Right cardiac atrium (tissue), 5 donors: Measurements from ENCODE around the gene ZNF283. TPM values are rescaled to one million over a fixed set of nuclear protein-coding genes. Genes with fewer than 3 reads are reported as not detected.

Source experiments
- ATAC-seq, 2 donors: fragments of 200-7000 bp; cut with Tn5 transposase; one replicate each; pipeline versions ENCODE4 v1.8.0 to v1.9.1; 2020; ENCODE audit warnings: moderate library complexity in 2 of 2, mild to moderate bottlenecking in 1 of 2
- DNase-seq, 3 donors: peaks; one replicate each; pipeline ENCODE4 v3.0.0-alpha.2; 2020
- H3K27ac ChIP-seq: one replicate; pipeline ENCODE4 v1.5.1; 2013; ENCODE audit warnings: mild to moderate bottlenecking, low read length, control low read depth, moderate library complexity
- H3K27me3 ChIP-seq: one replicate; pipeline ENCODE4 v1.6.1; 2013; ENCODE audit not compliant: control insufficient read depth, insufficient read depth
- H3K4me1 ChIP-seq: one replicate; pipeline ENCODE4 v1.6.1; 2013; ENCODE audit warnings: low read length; ENCODE audit not compliant: control insufficient read depth, insufficient read depth
- H3K4me3 ChIP-seq: one replicate; pipeline ENCODE4 v1.5.1; 2013; ENCODE audit warnings: low read length, control low read depth
- H3K9me3 ChIP-seq: one replicate; pipeline ENCODE4 v1.6.1; 2013; ENCODE audit warnings: low read length; ENCODE audit not compliant: control insufficient read depth
- WGBS: extraction: QIAGEN DNeasy Blood & Tissue Kit; methylation state at CpG from one replicate; pipeline ENCODE4 v1.1.7; 2013; 5-methylcytosine and 5-hydroxymethylcytosine counted together
- intact Hi-C, 4 donors: fragments of 100-400 bp; cut with DNase I; formaldehyde crosslinking; loops; one replicate each; pipeline versions ENCODE4 v1.11.0 to v1.14.0; 2022 to 2023
- long read RNA-seq, 4 donors: library from polyadenylated mRNA; unstranded; transcript quantifications; one replicate each; pipeline ENCODE4 v2.0.0, GENCODE V29; 2020 to 2021
- polyA plus RNA-seq: library from polyadenylated mRNA; stranded (reverse); fragments of 200-250 nt; gene quantifications from one replicate; pipeline ENCODE4 v1.2.3, GENCODE V29; 2013
- total RNA-seq, 4 donors: library from RNA; stranded (reverse); fragmentation: NEBNext Ultra II Directional; extraction: Animal tissue kit (Norgen Biotek cat#: 25700); gene quantifications; one replicate each; pipeline ENCODE4 v1.2.1, GENCODE V29; 2021
- donor health status: healthy with polysubstance abuse.
- donor health status: DM: no; HTN: yes; CAD: no.
- donor health status: DM: no; HTN: no; CAD: no.
- donor health status: DM: no; HTN: yes; CAD: no; lungs with severe emphysema.
- donor health status: DM: yes; HTN: yes; CAD: no.

ZNF283 gene
- total RNA-seq (10 to 100 TPM; 10.7 to 13.8 (median 11.3) TPM), polyA plus RNA-seq (4.7 TPM)
- long read RNA-seq, donor 1, full-length matches to known transcripts = 2 of 15 reads
- long read RNA-seq, donor 1, partial matches to known transcripts = 1 of 15 reads
- long read RNA-seq, donor 1, other reads (novel, unspliced or antisense) = 12 of 15 reads
- long read RNA-seq, donor 2, partial matches to known transcripts = 3 of 5 reads
- long read RNA-seq, donor 2, other reads (novel, unspliced or antisense) = 2 of 5 reads
- long read RNA-seq, donor 3, full-length matches to known transcripts = 5 of 34 reads
- long read RNA-seq, donor 3, partial matches to known transcripts = 8 of 34 reads
- long read RNA-seq, donor 3, other reads (novel, unspliced or antisense) = 21 of 34 reads
- long read RNA-seq, donor 4, partial matches to known transcripts = 0 of 4 reads
- long read RNA-seq, donor 4, other reads (novel, unspliced or antisense) = 4 of 4 reads

DNA sequence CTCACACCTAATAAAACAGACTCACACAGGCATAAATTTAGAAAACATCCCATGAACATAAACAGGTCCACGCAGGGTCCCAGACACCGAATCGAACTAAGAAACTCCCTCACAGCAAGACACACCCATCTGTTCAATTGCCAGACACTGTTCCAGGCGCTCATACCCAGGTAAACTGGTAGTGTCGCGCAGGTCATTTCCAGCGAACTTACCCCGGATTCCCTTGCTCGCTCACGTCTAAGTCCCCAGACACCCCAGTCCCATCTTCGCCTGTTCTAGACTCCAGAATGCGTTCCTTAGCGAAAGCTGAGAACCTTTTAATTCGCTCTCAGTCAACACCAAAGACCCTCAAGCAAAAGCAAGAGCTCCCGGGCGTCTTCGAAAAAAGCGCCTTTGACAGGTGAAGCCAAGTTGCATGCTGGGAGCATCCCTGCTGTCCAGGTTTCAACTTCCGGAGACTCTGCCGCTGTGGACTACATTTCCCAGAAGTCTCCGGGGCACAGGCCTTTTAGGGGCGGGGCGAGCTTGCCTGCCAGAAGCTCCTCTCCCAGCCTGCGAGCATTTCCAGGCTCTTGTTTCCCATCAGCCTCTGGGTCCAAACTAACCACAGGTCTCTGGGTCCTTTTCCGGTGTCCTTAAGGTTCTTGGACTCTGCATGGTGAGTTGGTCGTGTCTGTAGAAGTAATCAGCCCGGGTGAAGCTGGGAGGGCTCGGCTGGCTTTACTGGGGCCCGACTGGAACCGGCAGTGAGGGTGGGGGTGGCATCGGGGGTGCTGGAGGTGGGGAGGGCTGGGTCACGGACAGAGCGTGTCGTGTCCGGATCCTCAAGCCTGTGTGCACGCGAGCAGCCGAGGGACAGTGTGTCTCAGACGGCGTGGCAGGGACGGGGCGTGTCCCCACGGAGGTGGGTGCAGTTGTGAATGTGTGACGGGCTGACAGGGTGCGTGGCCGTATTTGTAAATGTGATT lies at the start of gene ZNF283:
ZNF283 (plus strand) TSS at position 535 of the 968 bp plus-strand sequence. CDS start 6,184 bp downstream, outside the sequence.
- 4% methylated on average over 46 of the region's 46 CpGs for WGBS
- ATAC-seq (peak; percentile 99), DNase-seq (peak; percentile 90 to 96 (median 95))
- Histone ChIP-seq H3K27me3 (no peaks in the 10 kb centered on the region), H3K4me3 (peak within 1 kb of the TSS; percentile 52), H3K9me3 (no peaks in the 10 kb centered on the region), H3K27ac (peak within 1 kb of the TSS; percentile 66), H3K4me1 (peaks cover 1% of the 10 kb centered on the region)
- intact Hi-C loops = no loop called here

DNA sequence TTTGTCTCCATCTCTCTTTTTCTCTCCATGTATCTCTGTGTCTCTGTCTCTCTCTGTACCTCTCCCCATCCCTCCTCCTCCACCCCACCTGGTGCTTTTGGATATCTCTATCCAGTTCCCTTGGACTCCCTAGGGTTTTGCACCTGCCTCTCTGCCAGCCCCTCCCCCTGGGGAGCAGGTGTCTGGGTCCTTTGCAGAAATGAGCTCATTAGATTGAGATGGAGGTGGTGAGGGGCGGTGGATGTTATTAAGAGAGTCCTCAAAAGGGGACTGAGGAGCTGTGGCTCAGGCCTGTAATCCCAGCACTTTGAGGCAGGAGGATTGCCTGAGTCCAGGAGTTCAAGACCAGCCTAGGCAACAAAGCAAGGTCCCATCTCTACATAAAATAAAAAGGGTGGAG lies 48.5 kb upstream of the ZNF283 start:
- Histone ChIP-seq H3K27ac (no peak overlapping the region), H3K4me1 (no peaks in the 10 kb centered on the region), H3K27me3 (no peaks in the 10 kb centered on the region), H3K4me3 (no peak overlapping the region), H3K9me3 (no peaks in the 10 kb centered on the region)
- ATAC-seq (no peak), DNase-seq (no peak)
- intact Hi-C loops = no loop called here
- WGBS = 92% methylated on average over 1 of the region's 1 CpG

DNA sequence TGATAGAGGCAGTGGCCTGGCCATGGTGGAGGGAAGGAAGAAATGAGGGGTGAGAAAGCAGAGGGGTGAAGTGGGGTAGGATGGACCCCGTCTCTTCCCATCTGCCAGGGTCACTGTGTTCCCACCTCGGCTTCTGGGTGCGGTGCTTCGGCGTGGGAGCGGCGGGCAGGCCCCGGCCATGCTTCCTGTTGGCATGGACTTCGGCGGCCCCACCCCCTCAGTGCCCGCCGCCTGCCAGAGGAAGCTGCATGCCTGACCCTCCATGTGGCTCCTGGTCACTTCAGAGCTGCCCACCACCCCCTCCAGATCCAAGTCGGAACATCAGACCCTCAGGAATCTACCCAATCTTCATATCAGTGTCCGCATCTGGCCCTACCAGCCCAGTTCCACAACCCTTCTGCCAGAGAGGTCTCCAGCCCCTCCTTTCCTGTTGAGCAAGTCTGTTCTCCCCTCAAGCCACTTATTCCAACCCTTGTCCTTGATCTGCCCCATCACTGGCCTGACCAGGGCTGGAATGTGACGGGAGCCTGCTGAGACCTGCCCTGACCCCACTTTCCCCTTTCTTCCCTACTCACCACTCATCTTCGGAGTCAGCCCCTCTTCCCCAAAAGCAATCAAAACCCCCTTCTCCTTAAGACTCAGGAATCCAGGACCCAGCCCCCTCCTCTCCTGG lies 47.8 kb upstream of the ZNF283 start:
- no peaks in the 10 kb centered on the region for H3K9me3 ChIP-seq
- intact Hi-C loops = no loop called here
- no peaks in the 10 kb centered on the region for H3K4me1 ChIP-seq
- no peak overlapping the region for H3K27ac ChIP-seq
- DNase-seq (peak in 2 of 3 donors; percentile 69 to 79), ATAC-seq (peak; percentile 9 to 31)
- H3K4me3 ChIP-seq = no peak overlapping the region
- 65% methylated on average over 16 of the region's 16 CpGs for WGBS
- H3K27me3 ChIP-seq = no peaks in the 10 kb centered on the region

DNA sequence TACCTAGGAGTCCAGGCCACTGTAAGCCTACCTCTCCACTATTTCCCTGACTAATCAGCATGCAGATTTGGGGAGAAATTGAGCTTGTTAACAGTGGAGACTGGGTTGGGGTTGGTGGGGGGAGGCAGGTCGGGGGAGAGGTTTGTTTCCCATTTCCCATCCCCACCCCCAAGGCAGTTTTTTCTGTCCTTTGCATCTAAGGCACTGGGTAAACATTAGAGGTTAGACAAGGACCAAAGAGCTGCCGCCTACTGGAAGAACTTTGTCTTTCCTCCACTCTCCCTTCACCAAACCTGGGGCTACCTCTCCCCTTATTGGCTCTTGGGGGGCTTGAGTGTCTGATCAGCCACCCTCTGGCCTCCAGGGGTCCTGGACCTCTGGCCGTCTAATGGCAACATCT lies 47.3 kb upstream of the ZNF283 start:
- ATAC-seq (no peak), DNase-seq (no peak)
- intact Hi-C loops = loop anchor here in 1 of 4 donors (5.0 kb wide), 1 partner anchor 33 kb away; no protein-coding TSS in a partner anchor
- Histone ChIP-seq H3K27me3 (no peaks in the 10 kb centered on the region), H3K9me3 (no peaks in the 10 kb centered on the region), H3K4me3 (no peak overlapping the region), H3K27ac (no peak overlapping the region), H3K4me1 (no peaks in the 10 kb centered on the region)
- WGBS = 43% methylated on average over 3 of the region's 3 CpGs

DNA sequence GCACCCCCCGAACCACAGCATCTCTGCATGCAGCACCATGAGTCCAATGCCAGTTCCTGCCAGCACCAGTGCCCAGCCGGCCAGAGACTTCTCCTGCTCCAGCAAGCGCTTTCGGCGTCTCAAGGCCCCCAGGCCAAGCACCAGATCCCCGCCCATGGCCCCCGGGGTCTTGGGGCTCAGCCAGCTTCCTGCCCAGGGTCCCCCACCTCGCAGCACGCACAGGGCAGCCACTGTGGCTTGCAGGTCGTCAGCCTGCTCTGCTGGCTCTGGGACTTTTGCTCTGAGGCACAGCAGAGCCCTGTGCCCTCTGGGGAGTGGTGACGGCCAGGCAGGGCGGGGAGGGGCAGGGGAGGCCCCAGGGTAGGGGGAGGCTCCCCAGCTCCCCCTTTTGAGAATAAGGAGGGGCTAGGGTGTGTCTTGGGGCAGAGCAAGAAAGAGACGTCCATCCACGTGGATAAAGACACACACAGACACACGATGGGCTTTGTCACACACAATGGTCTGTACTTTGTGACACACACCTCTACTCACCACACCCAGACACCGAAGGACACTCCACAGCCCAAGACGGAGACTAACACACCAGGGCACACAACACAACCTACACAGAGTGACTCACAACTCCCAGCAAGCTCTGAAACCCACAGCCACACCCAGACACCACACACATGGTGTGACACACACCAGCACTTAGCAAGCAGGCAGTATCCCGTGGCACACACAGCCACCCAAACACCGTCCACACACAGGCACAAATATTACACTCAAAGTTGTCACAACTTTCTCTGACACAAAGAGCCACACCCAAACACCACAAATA lies 46.2 kb upstream of the ZNF283 start, which contains the start of gene KCNN4:
KCNN4 (minus strand) TSS at position 268 of the 820 bp plus-strand sequence; CDS start at position 156, 112 bp downstream.
- H3K9me3 ChIP-seq = no peaks in the 10 kb centered on the region
- H3K27ac ChIP-seq = no peak within 1 kb of the TSS
- no peak for ATAC-seq
- H3K27me3 ChIP-seq = no peaks in the 10 kb centered on the region
- H3K4me3 ChIP-seq = no peak within 1 kb of the TSS
- intact Hi-C loops = loop anchor here in 1 of 4 donors (5.0 kb wide), 1 partner anchor 34 kb away; no protein-coding TSS in a partner anchor
- no peaks in the 10 kb centered on the region for H3K4me1 ChIP-seq
- WGBS = 30% methylated on average over 19 of the region's 19 CpGs
- DNase-seq = peak in 2 of 3 donors; percentile 57 to 58

DNA sequence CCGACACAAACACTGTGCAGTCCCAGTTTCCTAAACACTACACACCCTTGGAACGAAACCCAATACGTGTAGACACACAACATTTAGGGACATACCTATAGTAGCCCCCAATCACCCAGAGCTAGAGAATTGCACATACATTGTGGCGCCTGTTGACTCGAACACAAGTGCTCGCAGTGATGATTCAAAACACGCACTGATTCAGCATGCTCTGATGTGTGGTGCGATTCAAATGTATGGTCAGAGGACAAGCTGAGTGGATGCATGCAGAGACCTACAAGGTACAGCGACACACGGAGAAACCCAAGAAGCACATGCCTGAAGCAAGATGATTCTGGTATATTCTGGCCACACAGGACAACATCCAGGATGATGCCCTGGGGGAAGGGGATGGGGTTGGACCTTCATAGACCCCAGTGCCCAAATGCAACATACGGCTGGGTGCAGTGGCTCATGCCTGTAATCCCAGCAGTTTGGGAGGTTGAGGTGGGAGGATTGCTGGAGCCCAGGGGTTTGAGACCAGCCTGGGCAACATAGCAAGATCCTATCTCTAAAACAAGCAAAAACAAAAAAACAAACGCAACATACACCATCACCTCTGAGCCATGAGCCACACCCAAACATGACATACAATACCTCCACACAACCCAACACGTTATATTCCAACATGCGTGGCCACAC lies 45.4 kb upstream of the ZNF283 start:
- intact Hi-C loops = loop anchor here in 1 of 4 donors (5.0 kb wide), 1 partner anchor 34 kb away; no protein-coding TSS in a partner anchor
- no peak for ATAC-seq
- H3K9me3 ChIP-seq = no peaks in the 10 kb centered on the region
- WGBS = 91% methylated on average over 14 of the region's 14 CpGs
- DNase-seq = no peak
- H3K4me3 ChIP-seq = no peak overlapping the region
- H3K27ac ChIP-seq = no peak overlapping the region
- H3K4me1 ChIP-seq = no peaks in the 10 kb centered on the region
- no peaks in the 10 kb centered on the region for H3K27me3 ChIP-seq

DNA sequence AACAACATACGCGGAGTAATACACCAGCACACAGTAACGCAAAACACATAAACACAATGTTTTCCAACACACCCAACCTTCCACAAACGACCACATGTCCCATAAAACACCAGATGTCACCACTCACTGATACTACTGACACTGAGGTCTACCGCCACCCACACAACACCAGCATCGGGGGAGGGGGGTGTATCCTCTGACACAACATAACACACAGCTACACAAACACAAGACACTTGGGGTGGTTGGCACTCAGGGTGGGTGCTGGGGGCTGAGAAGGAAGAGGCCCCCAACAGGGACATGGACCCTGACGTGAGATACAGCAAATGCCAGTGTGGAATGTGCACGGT lies 44.8 kb upstream of the ZNF283 start:
- no peaks in the 10 kb centered on the region for H3K4me1 ChIP-seq
- no peaks in the 10 kb centered on the region for H3K9me3 ChIP-seq
- intact Hi-C loops = loop anchor here in 1 of 4 donors (5.0 kb wide), 1 partner anchor 35 kb away; no protein-coding TSS in a partner anchor
- no peak overlapping the region for H3K4me3 ChIP-seq
- ATAC-seq (no peak), DNase-seq (no peak)
- H3K27ac ChIP-seq = no peak overlapping the region
- no peaks in the 10 kb centered on the region for H3K27me3 ChIP-seq
- 55% methylated on average over 8 of the region's 8 CpGs for WGBS

DNA sequence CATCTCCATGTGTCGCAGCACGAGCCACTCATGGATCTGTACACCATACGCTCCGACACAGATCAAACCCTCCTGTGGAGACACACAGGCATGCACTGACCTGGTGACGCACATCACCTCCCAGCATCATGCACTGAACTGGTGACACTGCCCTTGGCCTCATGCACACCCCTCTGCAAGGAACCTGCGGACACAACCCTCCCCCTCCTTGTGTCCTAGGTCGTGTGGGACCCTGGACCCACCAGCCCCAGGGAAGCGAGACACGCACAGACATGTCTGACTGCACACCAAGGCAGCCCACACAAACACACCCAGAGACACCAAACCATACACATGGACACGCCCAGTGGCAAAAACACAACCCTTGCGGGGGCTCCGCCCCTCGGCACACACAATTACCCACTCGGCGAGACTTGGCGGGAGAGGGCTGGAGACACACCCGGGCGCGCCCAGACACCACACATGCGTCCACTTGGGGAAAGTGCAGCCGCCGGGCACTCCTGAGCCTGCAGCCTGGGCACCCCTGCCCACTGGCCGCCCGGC lies 44.4 kb upstream of the ZNF283 start:
- ATAC-seq = no peak
- 78% methylated on average over 24 of the region's 24 CpGs for WGBS
- H3K9me3 ChIP-seq = no peaks in the 10 kb centered on the region
- H3K27ac ChIP-seq = no peak overlapping the region
- no peak overlapping the region for H3K4me3 ChIP-seq
- DNase-seq = no peak
- H3K27me3 ChIP-seq = no peaks in the 10 kb centered on the region
- no peaks in the 10 kb centered on the region for H3K4me1 ChIP-seq
- intact Hi-C loops = loop anchor here in 1 of 4 donors (5.0 kb wide), 1 partner anchor 35 kb away; no protein-coding TSS in a partner anchor

DNA sequence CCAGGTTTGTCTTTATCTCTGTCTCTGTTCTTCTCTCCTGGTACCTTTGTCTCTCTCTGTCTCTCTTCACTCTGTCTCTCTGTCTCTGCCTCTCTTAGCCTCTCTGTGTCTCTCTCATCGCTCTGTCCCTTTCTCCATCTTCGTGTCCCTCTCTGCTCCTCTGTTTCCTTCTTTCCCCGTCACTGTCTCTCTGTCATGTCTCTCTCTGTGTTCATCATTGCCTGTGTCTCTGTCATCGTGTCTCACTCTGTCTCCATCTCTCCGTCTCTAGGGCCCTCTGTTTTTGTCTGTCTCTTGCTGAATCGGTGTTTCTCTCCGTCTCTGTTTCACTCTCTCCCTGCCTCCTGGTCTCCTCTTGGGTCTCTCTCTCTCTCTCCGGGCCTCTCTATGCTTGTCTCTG lies 43.5 kb upstream of the ZNF283 start:
- ATAC-seq = no peak

More for the DNA sequence above, 43.5 kb upstream of the ZNF283 start:
- no peak for DNase-seq
- Histone ChIP-seq H3K9me3 (no peaks in the 10 kb centered on the region), H3K4me3 (no peak overlapping the region), H3K4me1 (no peaks in the 10 kb centered on the region), H3K27ac (no peak overlapping the region), H3K27me3 (no peaks in the 10 kb centered on the region)
- 87% methylated on average over 8 of the region's 8 CpGs for WGBS
- intact Hi-C loops = loop anchor here in 2 of 4 donors (2.0 to 5.0 kb wide), 2 partner anchors 36 to 39 kb away; no protein-coding TSS in a partner anchor
